WTC11 (cell line): ENCODE results near the gene LGR6. TPM values are rescaled to one million over a fixed set of nuclear protein-coding genes. Genes with fewer than 3 reads are reported as not detected.

ENCODE experiments used
- ATAC-seq: fragments of 200-7000 bp; cut with Tn5 transposase; 2 replicates; pipeline ENCODE4 v1.10.0; 2021; ENCODE audit warnings: mild to moderate bottlenecking, moderate library complexity
- CTCF ChIA-PET: fragments of 300-600 bp; sonication (Branson Sonifier 250); formaldehyde crosslinking; loops from one replicate; lab custom pipeline; 2021; ENCODE audit warnings: antibody characterized with exemption; lab: Charles Lee
- POLR2A ChIA-PET: fragments of 350-600 bp; sonication (Branson Sonifier 250); formaldehyde crosslinking; loops from one replicate; lab custom pipeline; 2021; ENCODE audit warnings: antibody characterized with exemption; lab: Charles Lee
- DNase-seq: peaks from one replicate; pipeline ENCODE4 v3.0.0; 2021; ENCODE audit warnings: low spot score
- H3K27ac Mint-ChIP-seq: 2 replicates; pipeline ENCODE4 v1.8.0; 2021; ENCODE audit warnings: mixed read lengths
- H3K27me3 Mint-ChIP-seq: 2 replicates; pipeline ENCODE4 v1.8.0; 2021; ENCODE audit warnings: low read depth, mild to moderate bottlenecking, moderate library complexity, mixed read lengths
- H3K36me3 Mint-ChIP-seq: 2 replicates; pipeline ENCODE4 v1.8.0; 2021; ENCODE audit warnings: mixed read lengths
- H3K4me1 Mint-ChIP-seq: 2 replicates; pipeline ENCODE4 v1.8.0; 2022; ENCODE audit warnings: mixed read lengths
- H3K4me3 Mint-ChIP-seq: 2 replicates; pipeline ENCODE4 v1.8.0; 2021; ENCODE audit warnings: mild to moderate bottlenecking, moderate library complexity, mixed read lengths
- H3K9me3 Mint-ChIP-seq: 2 replicates; pipeline ENCODE4 v1.8.0; 2021; ENCODE audit warnings: mixed read lengths
- AFF4 ChIP-seq: sonication (generic); formaldehyde crosslinking; IDR thresholded peaks from 2 replicates; pipeline ENCODE4 v1.8.1; 2023; ENCODE audit warnings: mild to moderate bottlenecking, missing genetic modification reagents, borderline replicate concordance
- AR ChIP-seq: fragments of 250-450 bp; sonication (Bioruptor Pico); IDR thresholded peaks from 2 replicates; pipeline ENCODE4 v1.9.0; 2021; ENCODE audit warnings: mild to moderate bottlenecking
- CDX4 ChIP-seq: fragments of 250-450 bp; sonication (Bioruptor Pico); IDR thresholded peaks from 2 replicates; pipeline ENCODE4 v1.9.0; 2021; ENCODE audit warnings: moderate library complexity, mild to moderate bottlenecking, inconsistent platforms, borderline replicate concordance
- JUN ChIP-seq: sonication (generic); formaldehyde crosslinking; IDR thresholded peaks from 2 replicates; pipeline ENCODE4 v1.8.0; 2023; ENCODE audit warnings: mild to moderate bottlenecking, missing genetic modification reagents
- NR3C1 ChIP-seq: sonication (generic); formaldehyde crosslinking; conservative IDR thresholded peaks from 2 replicates; pipeline ENCODE4 v1.8.1; 2023; ENCODE audit warnings: low read depth, mild to moderate bottlenecking, missing genetic modification reagents
- RELA ChIP-seq: sonication (generic); formaldehyde crosslinking; IDR thresholded peaks from 2 replicates; pipeline ENCODE4 v1.8.1; 2022; ENCODE audit warnings: missing genetic modification reagents, mild to moderate bottlenecking, borderline replicate concordance
- SMAD4 ChIP-seq: sonication (generic); formaldehyde crosslinking; IDR thresholded peaks from 2 replicates; pipeline ENCODE4 v1.8.0; 2022; ENCODE audit warnings: mild to moderate bottlenecking, missing genetic modification reagents
- TP53 ChIP-seq: sonication (generic); formaldehyde crosslinking; IDR thresholded peaks from 2 replicates; pipeline ENCODE4 v1.8.1; 2023; ENCODE audit warnings: mild to moderate bottlenecking, missing genetic modification reagents
- ZNF396 ChIP-seq: fragments of 250-450 bp; sonication (Bioruptor Pico); IDR thresholded peaks from 2 replicates; pipeline ENCODE4 v1.8.0; 2021; ENCODE audit warnings: mild to moderate bottlenecking, moderate library complexity, borderline replicate concordance
- ZNF671 ChIP-seq: fragments of 250-450 bp; sonication (Bioruptor Pico); IDR thresholded peaks from 2 replicates; pipeline ENCODE4 v1.8.0; 2021; ENCODE audit warnings: mild to moderate bottlenecking
- total RNA-seq: library from RNA; stranded (reverse); gene quantifications from 3 replicates; pipeline ENCODE4 v1.2.3, GENCODE V29; 2021
- TF ChIP-seq, protein P1 (sequence below): fragments of 250-450 bp; sonication (Bioruptor Pico); conservative IDR thresholded peaks from 2 replicates; pipeline ENCODE4 v1.9.0; 2021; ENCODE audit warnings: mild to moderate bottlenecking
- TF ChIP-seq, protein P2 (sequence below): sonication (generic); formaldehyde crosslinking; conservative IDR thresholded peaks from 2 replicates; pipeline ENCODE4 v1.8.1; 2023; ENCODE audit warnings: mild to moderate bottlenecking, low read depth, missing genetic modification reagents, moderate library complexity
- TF ChIP-seq, protein P3 (sequence below): sonication (generic); formaldehyde crosslinking; IDR thresholded peaks from 2 replicates; pipeline ENCODE4 v1.8.1; 2023; ENCODE audit warnings: mild to moderate bottlenecking, missing genetic modification reagents, moderate library complexity
- TF ChIP-seq, protein P4 (sequence below): fragments of 250-450 bp; sonication (Bioruptor Pico); IDR thresholded peaks from 2 replicates; pipeline ENCODE4 v1.9.0; 2021; ENCODE audit warnings: mild to moderate bottlenecking, borderline replicate concordance

LGR6 gene
- total RNA-seq, 1 experiment from 2014 or later: 1.1 TPM

GRCh38 chr1:202248861-202249260 is 55.3 kb downstream of the LGR6 start:
- POLR2A ChIA-PET: no interaction called here
- no peak for DNase-seq
- Mint-ChIP-seq H3K27ac (no peak overlapping the region), H3K4me1 (peaks cover 11% of the 10 kb centered on the region)
- no peak for ATAC-seq
- no peak for TF ChIP-seq TP53 (CRISPR knock-in tag)
- no peak for TF ChIP-seq AFF4
- TF ChIP-seq, protein P1, sequence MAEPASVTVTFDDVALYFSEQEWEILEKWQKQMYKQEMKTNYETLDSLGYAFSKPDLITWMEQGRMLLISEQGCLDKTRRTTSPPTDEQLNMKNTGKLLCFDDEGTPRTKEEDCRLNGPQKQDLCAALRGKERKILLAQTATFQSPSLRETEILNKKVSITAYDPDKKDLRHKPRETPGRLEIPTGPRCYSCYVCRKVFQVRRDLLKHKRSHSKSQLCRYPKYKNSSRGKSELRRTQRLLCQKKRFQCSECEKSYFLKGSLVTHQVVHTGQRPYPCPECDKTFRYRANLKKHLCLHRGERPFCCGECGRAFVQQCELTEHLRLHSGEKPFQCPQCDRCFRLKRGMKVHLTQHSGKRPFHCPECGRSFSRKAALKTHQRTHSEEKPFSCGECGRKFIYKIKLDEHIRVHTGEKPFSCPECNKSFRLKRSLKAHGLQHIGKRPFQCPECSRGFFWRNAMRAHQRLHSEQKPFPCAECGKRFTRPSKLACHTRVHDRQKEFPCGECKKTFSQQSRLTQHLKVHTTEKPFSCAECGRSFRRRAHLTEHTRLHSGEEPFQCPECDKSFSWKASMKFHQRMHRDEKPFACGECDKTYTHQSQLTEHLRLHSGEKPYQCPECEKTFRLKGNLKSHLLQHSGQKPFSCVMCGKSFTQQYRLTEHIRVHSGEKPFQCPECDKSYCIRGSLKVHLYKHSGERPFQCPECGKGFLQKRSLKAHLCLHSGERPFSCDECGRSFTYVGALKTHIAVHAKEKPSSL (CRISPR knock-in tag): no peak
- TF ChIP-seq, protein P2, sequence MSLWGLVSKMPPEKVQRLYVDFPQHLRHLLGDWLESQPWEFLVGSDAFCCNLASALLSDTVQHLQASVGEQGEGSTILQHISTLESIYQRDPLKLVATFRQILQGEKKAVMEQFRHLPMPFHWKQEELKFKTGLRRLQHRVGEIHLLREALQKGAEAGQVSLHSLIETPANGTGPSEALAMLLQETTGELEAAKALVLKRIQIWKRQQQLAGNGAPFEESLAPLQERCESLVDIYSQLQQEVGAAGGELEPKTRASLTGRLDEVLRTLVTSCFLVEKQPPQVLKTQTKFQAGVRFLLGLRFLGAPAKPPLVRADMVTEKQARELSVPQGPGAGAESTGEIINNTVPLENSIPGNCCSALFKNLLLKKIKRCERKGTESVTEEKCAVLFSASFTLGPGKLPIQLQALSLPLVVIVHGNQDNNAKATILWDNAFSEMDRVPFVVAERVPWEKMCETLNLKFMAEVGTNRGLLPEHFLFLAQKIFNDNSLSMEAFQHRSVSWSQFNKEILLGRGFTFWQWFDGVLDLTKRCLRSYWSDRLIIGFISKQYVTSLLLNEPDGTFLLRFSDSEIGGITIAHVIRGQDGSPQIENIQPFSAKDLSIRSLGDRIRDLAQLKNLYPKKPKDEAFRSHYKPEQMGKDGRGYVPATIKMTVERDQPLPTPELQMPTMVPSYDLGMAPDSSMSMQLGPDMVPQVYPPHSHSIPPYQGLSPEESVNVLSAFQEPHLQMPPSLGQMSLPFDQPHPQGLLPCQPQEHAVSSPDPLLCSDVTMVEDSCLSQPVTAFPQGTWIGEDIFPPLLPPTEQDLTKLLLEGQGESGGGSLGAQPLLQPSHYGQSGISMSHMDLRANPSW (CRISPR knock-in tag): no peak
- TF ChIP-seq AR (CRISPR knock-in tag): no peak
- TF ChIP-seq CDX4 (CRISPR knock-in tag): no peak
- TF ChIP-seq, protein P3, sequence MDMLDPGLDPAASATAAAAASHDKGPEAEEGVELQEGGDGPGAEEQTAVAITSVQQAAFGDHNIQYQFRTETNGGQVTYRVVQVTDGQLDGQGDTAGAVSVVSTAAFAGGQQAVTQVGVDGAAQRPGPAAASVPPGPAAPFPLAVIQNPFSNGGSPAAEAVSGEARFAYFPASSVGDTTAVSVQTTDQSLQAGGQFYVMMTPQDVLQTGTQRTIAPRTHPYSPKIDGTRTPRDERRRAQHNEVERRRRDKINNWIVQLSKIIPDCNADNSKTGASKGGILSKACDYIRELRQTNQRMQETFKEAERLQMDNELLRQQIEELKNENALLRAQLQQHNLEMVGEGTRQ: no peak
- no peak for TF ChIP-seq ZNF671
- no peak for TF ChIP-seq RELA (CRISPR knock-in tag)
- no peak for TF ChIP-seq ZNF396 (CRISPR knock-in tag)
- TF ChIP-seq NR3C1 (CRISPR knock-in tag): no peak
- TF ChIP-seq, all 79 proteins: peak for 0
- Mint-ChIP-seq H3K9me3 (no peaks in the 10 kb centered on the region), H3K27me3 (peaks cover 6% of the 10 kb centered on the region), H3K4me3 (no peak overlapping the region), H3K36me3 (no peaks in the 10 kb centered on the region)
- CTCF ChIA-PET: interaction anchor here (1.6 kb wide), 1 partner anchor 67 kb away, joined by 4 read pairs; no protein-coding TSS in a partner anchor

GRCh38 chr1:202249436-202249835 is 55.8 kb downstream of the LGR6 start:
- no peak overlapping the region for H3K4me3 Mint-ChIP-seq
- ATAC-seq: no peak
- H3K9me3 Mint-ChIP-seq: no peaks in the 10 kb centered on the region
- POLR2A ChIA-PET: no interaction called here
- CTCF ChIA-PET: no interaction called here
- H3K4me1 Mint-ChIP-seq: peaks cover 11% of the 10 kb centered on the region
- TF ChIP-seq, protein P4, sequence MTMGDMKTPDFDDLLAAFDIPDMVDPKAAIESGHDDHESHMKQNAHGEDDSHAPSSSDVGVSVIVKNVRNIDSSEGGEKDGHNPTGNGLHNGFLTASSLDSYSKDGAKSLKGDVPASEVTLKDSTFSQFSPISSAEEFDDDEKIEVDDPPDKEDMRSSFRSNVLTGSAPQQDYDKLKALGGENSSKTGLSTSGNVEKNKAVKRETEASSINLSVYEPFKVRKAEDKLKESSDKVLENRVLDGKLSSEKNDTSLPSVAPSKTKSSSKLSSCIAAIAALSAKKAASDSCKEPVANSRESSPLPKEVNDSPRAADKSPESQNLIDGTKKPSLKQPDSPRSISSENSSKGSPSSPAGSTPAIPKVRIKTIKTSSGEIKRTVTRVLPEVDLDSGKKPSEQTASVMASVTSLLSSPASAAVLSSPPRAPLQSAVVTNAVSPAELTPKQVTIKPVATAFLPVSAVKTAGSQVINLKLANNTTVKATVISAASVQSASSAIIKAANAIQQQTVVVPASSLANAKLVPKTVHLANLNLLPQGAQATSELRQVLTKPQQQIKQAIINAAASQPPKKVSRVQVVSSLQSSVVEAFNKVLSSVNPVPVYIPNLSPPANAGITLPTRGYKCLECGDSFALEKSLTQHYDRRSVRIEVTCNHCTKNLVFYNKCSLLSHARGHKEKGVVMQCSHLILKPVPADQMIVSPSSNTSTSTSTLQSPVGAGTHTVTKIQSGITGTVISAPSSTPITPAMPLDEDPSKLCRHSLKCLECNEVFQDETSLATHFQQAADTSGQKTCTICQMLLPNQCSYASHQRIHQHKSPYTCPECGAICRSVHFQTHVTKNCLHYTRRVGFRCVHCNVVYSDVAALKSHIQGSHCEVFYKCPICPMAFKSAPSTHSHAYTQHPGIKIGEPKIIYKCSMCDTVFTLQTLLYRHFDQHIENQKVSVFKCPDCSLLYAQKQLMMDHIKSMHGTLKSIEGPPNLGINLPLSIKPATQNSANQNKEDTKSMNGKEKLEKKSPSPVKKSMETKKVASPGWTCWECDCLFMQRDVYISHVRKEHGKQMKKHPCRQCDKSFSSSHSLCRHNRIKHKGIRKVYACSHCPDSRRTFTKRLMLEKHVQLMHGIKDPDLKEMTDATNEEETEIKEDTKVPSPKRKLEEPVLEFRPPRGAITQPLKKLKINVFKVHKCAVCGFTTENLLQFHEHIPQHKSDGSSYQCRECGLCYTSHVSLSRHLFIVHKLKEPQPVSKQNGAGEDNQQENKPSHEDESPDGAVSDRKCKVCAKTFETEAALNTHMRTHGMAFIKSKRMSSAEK (CRISPR knock-in tag): no peak
- TF ChIP-seq SMAD4 (CRISPR knock-in tag) (no peak), JUN (no peak)
- no peaks in the 10 kb centered on the region for H3K36me3 Mint-ChIP-seq
- peaks cover 6% of the 10 kb centered on the region for H3K27me3 Mint-ChIP-seq
- DNase-seq: no peak
- no peak overlapping the region for H3K27ac Mint-ChIP-seq
